K562 (cell line): Measurements from ENCODE around the gene ACTRT3. TPM values are rescaled to one million over a fixed set of nuclear protein-coding genes. Genes with fewer than 3 reads are reported as not detected.

Experiments used
- ATAC-seq: fragments of 200-7000 bp; cut with Tn5 transposase; 3 replicates; pipeline ENCODE4 v1.9.1; 2020; ENCODE audit warnings: moderate library complexity
- BruUV-seq: library from RNA; stranded (reverse); fragments of 400-500 nt; replicated peaks from 2 replicates; lab custom pipeline; 2021; lab: Mats Ljungman, UMichigan
- CTCF ChIA-PET: fragments of 300-600 bp; formaldehyde crosslinking; extraction: SDS; loops from one replicate; lab custom pipeline; 2021; ENCODE audit warnings: low intra/inter-chr PET ratio; lab: Yijun Ruan, JAX
- POLR2A ChIA-PET: fragments of 300-600, 350-650 bp; sonication (Branson Sonifier 250); formaldehyde crosslinking; extraction: SDS; loops from one replicate; lab custom pipeline; 2021; ENCODE audit warnings: antibody characterized with exemption, inconsistent platforms; lab: Yijun Ruan, JAX
- DNase-seq, 4 experiments: peaks; one replicate each; pipeline versions ENCODE4 v3.0.0 to v3.0.0-alpha.2; 2011 to 2018; ENCODE audit warnings: low spot score in 3 of 4, mixed read lengths in 3 of 4; ENCODE audit errors: extremely low read depth in 1 of 4
- FAIRE-seq: peaks from 2 replicates; lab custom pipeline; 2011; peaks lifted over from hg19 to GRCh38; lab: Jason Lieb, UNC
- H2AFZ ChIP-seq: 2 replicates; pipeline ENCODE4 v1.6.0; 2011; ENCODE audit warnings: low read depth, low read length, control low read depth, inconsistent platforms
- H3K27ac ChIP-seq: fragments of 200-600 bp; 3 replicates; pipeline ENCODE4 v1.8.0; 2011; ENCODE audit warnings: low read depth, mild to moderate bottlenecking, control low read depth, inconsistent platforms, low read length, moderate library complexity, mixed read lengths; ENCODE audit errors: extremely low read depth
- H3K27me3 ChIP-seq, 2 experiments: fragments of 300-600 bp in 1 of 2; 2 replicates in 1 of 2; 3 replicates in 1 of 2; pipeline versions ENCODE4 v1.6.0 to v1.8.0; 2011; ENCODE audit warnings: inconsistent platforms in 2 of 2, low read length in 2 of 2, mild to moderate bottlenecking in 1 of 2, mixed read lengths in 1 of 2, moderate library complexity in 1 of 2; ENCODE audit not compliant: control insufficient read depth in 2 of 2, insufficient read depth in 2 of 2
- H3K36me3 ChIP-seq: fragments of 300-600 bp; 3 replicates; pipeline ENCODE4 v1.8.0; 2011; ENCODE audit warnings: mild to moderate bottlenecking, low read length, inconsistent platforms; ENCODE audit not compliant: control insufficient read depth, insufficient read depth
- H3K4me1 ChIP-seq, 2 experiments: fragments of 200-600 bp in 1 of 2; replicated peaks in 1 of 2; 2 replicates in 1 of 2; 3 replicates in 1 of 2; pipeline versions ENCODE4 v1.5.1 to v1.8.0; 2011; ENCODE audit warnings: inconsistent platforms in 2 of 2, low read length in 2 of 2, mild to moderate bottlenecking in 1 of 2, mixed read lengths in 1 of 2, moderate library complexity in 1 of 2; ENCODE audit not compliant: control insufficient read depth in 2 of 2, insufficient read depth in 2 of 2
- H3K4me2 ChIP-seq: 2 replicates; pipeline ENCODE4 v1.6.1; 2011; ENCODE audit warnings: low read length, control low read depth, inconsistent platforms, mixed read lengths; ENCODE audit not compliant: insufficient read depth
- H3K4me3 ChIP-seq: fragments of 200-600 bp; sonication (generic), shearing (Covaris generic); 2 replicates; pipeline ENCODE4 v1.5.1; 2016; ENCODE audit warnings: control low read depth, inconsistent platforms
- H3K79me2 ChIP-seq: fragments of 200-600 bp; 3 replicates; pipeline ENCODE4 v1.8.0; 2011; ENCODE audit warnings: low read length, inconsistent platforms; ENCODE audit not compliant: control insufficient read depth, insufficient read depth
- H3K9ac ChIP-seq, 2 experiments: 2 replicates each; pipeline versions ENCODE4 v1.6.0 to v1.6.1; 2011; ENCODE audit warnings: low read depth in 2 of 2, low read length in 2 of 2, control low read depth in 1 of 2, inconsistent platforms in 1 of 2, mild to moderate bottlenecking in 1 of 2, mixed read lengths in 1 of 2; ENCODE audit not compliant: insufficient read depth in 1 of 2
- H3K9me1 ChIP-seq: one replicate; pipeline ENCODE4 v1.6.0; 2011; ENCODE audit warnings: inconsistent platforms, mild to moderate bottlenecking, low read length, moderate library complexity; ENCODE audit not compliant: control insufficient read depth, insufficient read depth
- H3K9me3 ChIP-seq: replicated peaks from 2 replicates; pipeline ENCODE4 v1.5.1; 2011; ENCODE audit warnings: low read depth, low read length, inconsistent platforms; ENCODE audit not compliant: control insufficient read depth, insufficient read depth
- H4K20me1 ChIP-seq: replicated peaks from 2 replicates; pipeline ENCODE4 v1.6.1; 2011; ENCODE audit warnings: low read length, inconsistent platforms, mixed read lengths; ENCODE audit not compliant: control insufficient read depth, insufficient read depth
- CXXC5 ChIP-seq: fragments of 250-450 bp; sonication (Bioruptor Pico); IDR thresholded peaks from 2 replicates; pipeline ENCODE4 v1.8.0; 2022; ENCODE audit warnings: inconsistent platforms, mild to moderate bottlenecking, moderate library complexity
- DDX20 ChIP-seq: fragments of 450-650 bp; IDR thresholded peaks from 2 replicates; pipeline ENCODE4 v1.6.1; 2016; ENCODE audit warnings: missing genetic modification characterization, low read depth, mild to moderate bottlenecking, missing compliant biosample characterization, moderate library complexity
- E2F6 ChIP-seq, 2 experiments: IDR thresholded peaks; 2 replicates each; pipeline ENCODE4 v1.6.1; 2011; ENCODE audit warnings: borderline replicate concordance in 1 of 2, control low read depth in 1 of 2, low read depth in 1 of 2, low read length in 1 of 2, mild to moderate bottlenecking in 1 of 2, mixed read lengths in 1 of 2, moderate library complexity in 1 of 2; ENCODE audit not compliant: insufficient read depth in 1 of 2, insufficient read length in 1 of 2, poor library complexity in 1 of 2, severe bottlenecking in 1 of 2; ENCODE audit errors: extremely low read depth in 1 of 2
- EGR1 ChIP-seq: fragments of 450-650 bp; conservative IDR thresholded peaks from 2 replicates; pipeline ENCODE4 v1.6.1; 2017; ENCODE audit warnings: mild to moderate bottlenecking
- ILK ChIP-seq: fragments of 450-650 bp; IDR thresholded peaks from 2 replicates; pipeline ENCODE4 v1.6.1; 2016; ENCODE audit warnings: missing genetic modification characterization, low read depth, mild to moderate bottlenecking, missing compliant biosample characterization, moderate library complexity, borderline replicate concordance
- NFIC ChIP-seq: fragments of 450-650 bp; IDR thresholded peaks from 2 replicates; pipeline ENCODE4 v1.6.1; 2017; ENCODE audit warnings: mild to moderate bottlenecking, inconsistent platforms
- NR2F6 ChIP-seq: fragments of 450-650 bp; formaldehyde crosslinking; IDR thresholded peaks from 2 replicates; pipeline ENCODE4 v1.4.0; 2020; ENCODE audit warnings: mild to moderate bottlenecking
- SMARCA4 ChIP-seq: fragments of 450-650 bp; IDR thresholded peaks from 2 replicates; pipeline ENCODE4 v1.6.1; 2016
- SMARCE1 ChIP-seq: fragments of 450-650 bp; IDR thresholded peaks from 2 replicates; pipeline ENCODE4 v1.7.1; 2016; ENCODE audit warnings: mild to moderate bottlenecking
- SMC3 ChIP-seq: conservative IDR thresholded peaks from 2 replicates; pipeline ENCODE4 v1.6.1; 2011; ENCODE audit warnings: low read depth, low read length, improper control_type of control experiment; ENCODE audit not compliant: insufficient read depth
- STAT5A ChIP-seq: IDR thresholded peaks from 2 replicates; pipeline ENCODE4 v1.6.1; 2012; ENCODE audit warnings: low read length, inconsistent platforms, borderline replicate concordance
- TEAD4 ChIP-seq, 2 experiments: sonication (generic) in 1 of 2; formaldehyde crosslinking in 1 of 2; IDR thresholded peaks; 2 replicates each; pipeline versions ENCODE4 v1.6.1 to v1.8.0; 2012 to 2022; ENCODE audit warnings: borderline replicate concordance in 1 of 2, inconsistent platforms in 1 of 2, low read length in 1 of 2, mild to moderate bottlenecking in 1 of 2, missing genetic modification reagents in 1 of 2
- VEZF1 ChIP-seq: fragments of 200-800 bp; sonication (Bioruptor generic); IDR thresholded peaks from 2 replicates; pipeline ENCODE4 v1.6.1; 2017; ENCODE audit warnings: missing genetic modification characterization, missing compliant biosample characterization
- ZNF175 ChIP-seq: fragments of 200-800 bp; sonication (Bioruptor generic); IDR thresholded peaks from 2 replicates; pipeline ENCODE4 v1.6.1; 2016; ENCODE audit warnings: low read depth, mild to moderate bottlenecking, missing genetic modification characterization, missing compliant biosample characterization
- ZNF384 ChIP-seq: IDR thresholded peaks from 2 replicates; pipeline ENCODE4 v1.6.1; 2012; ENCODE audit warnings: low read depth, low read length, improper control_type of control experiment
- WGBS: fragments of 100-300 bp; shearing (Covaris generic); methylation state at CpG from one replicate; pipeline ENCODE4 v1.1.6; 2016; ENCODE audit warnings: low coverage, mixed read lengths; ENCODE audit not compliant: insufficient coverage; ENCODE audit errors: missing lambda C conversion rate; 5-methylcytosine and 5-hydroxymethylcytosine counted together
- in situ Hi-C: fragments of 300-500 bp; cut with MboI; formaldehyde crosslinking; loops from 4 replicates; pipeline ENCODE4 v1.15.0; 2018; ENCODE audit warnings: inconsistent platforms, mixed read lengths
- intact Hi-C: fragments of 100-400 bp; cut with micrococcal nuclease; formaldehyde crosslinking; loops from 2 replicates; pipeline ENCODE4 v1.14.2; 2022
- polyA plus RNA-seq, 8 experiments: library from polyadenylated mRNA; depleted of rRNA in 4 of 8; stranded (reverse) in 5 of 8; unstranded in 3 of 8; fragments of >200 nt; fragmentation: Nextera tagmentation in 2 of 8; fragmentation: Illumina TruSeq in 1 of 8; extraction: Ambion mirVana in 2 of 8; extraction: Trizol in 1 of 8; gene quantifications; 2 replicates each; pipeline versions ENCODE4 v1.2.1 to v1.2.3, GENCODE V29; 2011 to 2014; ENCODE audit warnings: inconsistent platforms in 1 of 8, missing spikeins in 1 of 8
- total RNA-seq, 7 experiments: library from RNA; depleted of rRNA in 6 of 7; stranded (reverse); fragments of >200 nt in 6 of 7; fragmentation: Illumina TruSeq in 2 of 7; extraction: Trizol in 2 of 7; gene quantifications; 2 replicates each; pipeline versions ENCODE4 v1.2.1 to v1.2.3, GENCODE V29; 2011 to 2021; ENCODE audit warnings: low replicate concordance in 1 of 7

ACTRT3 gene
- total and polyA plus RNA-seq, 9 of the 15 experiments (the other 6 are each of a cell fraction or from before 2014, with no cell fraction given) = 0.06 to 0.11 (median 0.07) TPM; not detected in 5

- H3K4me1 ChIP-seq = peaks cover 6 to 39% of the 10 kb centered on the region in 2 experiments
- no peaks in the 10 kb centered on the region for H3K36me3 ChIP-seq
- no peaks in the 10 kb centered on the region for H4K20me1 ChIP-seq
- no peaks in the 10 kb centered on the region for H3K9me1 ChIP-seq
- no peaks in the 10 kb centered on the region for H3K27me3 ChIP-seq
- ATAC-seq (peak; percentile 46), FAIRE-seq (peak; percentile 83), DNase-seq (peak; percentile 18 to 86 (median 41))
- H3K9ac ChIP-seq = no peak overlapping the region
- H3K27ac ChIP-seq = peak overlapping the region; percentile 72
- peaks cover 2% of the 10 kb centered on the region; the same call in 1 of the 3 replicates for H3K79me2 ChIP-seq
- POLR2A ChIA-PET = no interaction called here
- H3K4me2 ChIP-seq = peak overlapping the region; percentile 43
- in situ Hi-C loops (no loop called here), intact Hi-C loops (loop anchor here (5.0 kb wide), 3 partner anchors 207 to 652 kb away; partner anchors contain the start of genes GPR160 and SEC62)
- CTCF ChIA-PET = no interaction called here
- BruUV-seq = no TSS peak
- H3K4me3 ChIP-seq = no peak overlapping the region
- peaks cover 17% of the 10 kb centered on the region for H3K9me3 ChIP-seq
- peak overlapping the region; percentile 93 for H2AFZ ChIP-seq
- WGBS = 19% methylated on average over 4 of the region's 4 CpGs
- TF ChIP-seq SMARCE1 (peak; percentile 73), NFIC (peak; percentile 91), EGR1 (no peak), SMC3 (no peak), VEZF1 (CRISPR knock-in tag) (peak; percentile 32; the same call in 1 of the 2 replicates), ZNF384 (no peak), NR2F6 (CRISPR knock-in tag) (no peak), E2F6 (IDR thresholded peaks at IDR 0.05; ENCODE audit: borderline replicate concordance in 1 of 2, extremely low read depth in 1 of 2, insufficient read depth in 1 of 2, insufficient read length in 1 of 2, low read depth in 1 of 2, low read length in 1 of 2, poor library complexity in 1 of 2, severe bottlenecking in 1 of 2) (peak; percentile 22 to 67), SMARCA4 (peak; percentile 79; the same call in 1 of the 2 replicates), STAT5A (peak; percentile 30; the same call in 1 of the 2 replicates), TEAD4 (IDR thresholded peaks at IDR 0.05; ENCODE audit: low read length) (peak; percentile 63; the same call in 1 of the 2 replicates), TEAD4 (CRISPR knock-in tag; IDR thresholded peaks at IDR 0.05; ENCODE audit: borderline replicate concordance) (no peak), ILK (tag) (no peak), ZNF175 (CRISPR knock-in tag) (peak; percentile 76), DDX20 (tag) (no peak), CXXC5 (peak; percentile 56)
Observed at GRCh38 chr3:169760479-169760878, 8.9 kb downstream of the ACTRT3 start.
